ENCODE data around the gene IGFLR1. TPM values are rescaled to one million over a fixed set of nuclear protein-coding genes. Genes with fewer than 3 reads are reported as not detected.
A peak's percentile ranks its signal among the peaks of the same experiment; 100 is the strongest.

Gene IGFLR1
- total RNA-seq, 1 donor, result 0.43 TPM

DNA sequence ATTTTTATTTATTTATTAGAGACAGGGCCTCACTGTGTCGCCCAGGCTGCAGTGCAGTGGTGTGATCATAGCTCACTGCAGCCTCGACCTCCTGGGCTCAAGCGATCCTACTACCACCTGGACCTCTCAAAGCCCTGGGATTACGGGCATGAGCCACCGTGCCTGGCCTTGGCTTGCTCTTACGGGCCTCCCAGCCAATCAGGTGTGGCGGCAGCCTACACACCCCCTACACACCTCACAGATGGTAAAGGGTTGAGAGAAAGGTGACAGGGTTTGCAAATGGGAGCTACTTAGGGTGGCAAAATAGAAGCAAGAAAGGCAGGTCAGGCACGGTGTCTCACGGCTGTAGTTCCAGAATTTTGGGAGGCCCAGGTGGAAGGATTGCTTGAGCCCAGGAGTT is 38.9 kb downstream of the IGFLR1 start:
- TF ChIP-seq, protein P1, sequence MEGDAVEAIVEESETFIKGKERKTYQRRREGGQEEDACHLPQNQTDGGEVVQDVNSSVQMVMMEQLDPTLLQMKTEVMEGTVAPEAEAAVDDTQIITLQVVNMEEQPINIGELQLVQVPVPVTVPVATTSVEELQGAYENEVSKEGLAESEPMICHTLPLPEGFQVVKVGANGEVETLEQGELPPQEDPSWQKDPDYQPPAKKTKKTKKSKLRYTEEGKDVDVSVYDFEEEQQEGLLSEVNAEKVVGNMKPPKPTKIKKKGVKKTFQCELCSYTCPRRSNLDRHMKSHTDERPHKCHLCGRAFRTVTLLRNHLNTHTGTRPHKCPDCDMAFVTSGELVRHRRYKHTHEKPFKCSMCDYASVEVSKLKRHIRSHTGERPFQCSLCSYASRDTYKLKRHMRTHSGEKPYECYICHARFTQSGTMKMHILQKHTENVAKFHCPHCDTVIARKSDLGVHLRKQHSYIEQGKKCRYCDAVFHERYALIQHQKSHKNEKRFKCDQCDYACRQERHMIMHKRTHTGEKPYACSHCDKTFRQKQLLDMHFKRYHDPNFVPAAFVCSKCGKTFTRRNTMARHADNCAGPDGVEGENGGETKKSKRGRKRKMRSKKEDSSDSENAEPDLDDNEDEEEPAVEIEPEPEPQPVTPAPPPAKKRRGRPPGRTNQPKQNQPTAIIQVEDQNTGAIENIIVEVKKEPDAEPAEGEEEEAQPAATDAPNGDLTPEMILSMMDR (IDR thresholded peaks at IDR 0.05; ENCODE audit: insufficient read depth, low read depth, low read length), result no peak
- no peak for DNase-seq (ENCODE audit: low read depth)
- no peak overlapping the region for H3K4me3 ChIP-seq (ENCODE audit: low read depth, low read length)

DNA sequence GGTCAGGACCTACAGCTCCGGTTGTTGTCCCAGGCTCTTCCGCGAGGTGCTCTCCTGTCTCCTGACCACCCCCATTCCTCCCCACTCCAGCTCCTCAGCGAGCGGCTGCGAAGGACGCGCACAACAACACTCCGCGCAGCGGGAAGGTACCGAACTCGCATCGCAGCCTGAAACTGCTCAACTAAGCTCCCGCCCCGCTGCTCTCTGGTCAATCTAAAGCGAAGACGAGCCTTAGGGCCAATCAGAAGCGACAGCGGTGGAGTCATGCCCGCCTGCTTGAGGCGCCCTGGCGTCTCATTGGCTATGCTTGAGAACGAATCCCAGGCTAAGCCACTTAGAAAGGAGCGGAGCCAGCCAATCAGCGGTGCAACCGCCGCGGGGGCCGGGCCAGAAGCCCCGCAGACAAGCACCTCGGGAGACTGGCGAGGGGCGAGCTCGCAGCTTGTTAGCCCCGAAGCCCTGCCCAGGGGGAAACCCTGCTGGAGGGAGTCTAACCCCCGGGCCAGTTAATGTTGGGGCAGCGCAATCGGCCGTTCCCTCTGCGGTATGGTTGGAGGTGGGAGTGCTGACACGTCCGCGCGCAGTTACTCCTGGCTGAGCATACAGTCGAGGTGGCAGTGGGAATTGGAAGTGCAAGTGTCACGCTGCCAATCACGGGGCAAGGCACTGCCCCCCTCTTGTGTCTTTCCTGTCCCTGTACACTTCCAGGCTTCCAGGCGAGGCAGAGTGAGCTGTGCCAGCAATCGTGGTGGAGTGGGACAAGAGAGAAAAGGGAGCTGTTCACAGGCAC is 39.8 kb downstream of the IGFLR1 start:
- peak overlapping the region; percentile 74 for H3K4me3 ChIP-seq (ENCODE audit: low read depth, low read length)
- DNase-seq (ENCODE audit: low read depth), result peak; percentile 98
- TF ChIP-seq, protein P1 (IDR thresholded peaks at IDR 0.05; ENCODE audit: insufficient read depth, low read depth, low read length), result no peak

DNA sequence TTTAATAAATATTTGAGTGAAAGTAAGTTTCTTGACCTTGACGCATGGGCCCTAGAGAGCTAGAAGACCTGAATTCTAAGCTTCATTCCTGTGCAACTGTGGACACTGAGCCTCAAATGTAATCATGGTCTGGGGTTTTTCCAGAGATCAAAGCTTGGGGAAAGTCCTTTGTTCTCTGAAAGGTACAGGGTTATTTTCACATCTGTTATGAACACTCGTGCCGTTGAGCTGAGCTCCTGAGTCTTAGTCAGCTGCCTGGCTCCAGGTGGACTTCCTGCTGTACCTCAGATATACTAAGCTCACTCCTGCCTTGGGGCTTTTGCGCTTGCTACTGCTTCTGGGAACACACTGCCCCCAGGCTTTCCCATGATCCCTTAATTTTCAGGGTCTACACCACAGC is 45.4 kb downstream of the IGFLR1 start:
- no peak overlapping the region for H3K4me3 ChIP-seq (ENCODE audit: low read depth, low read length)
- TF ChIP-seq, protein P1 (IDR thresholded peaks at IDR 0.05; ENCODE audit: insufficient read depth, low read depth, low read length), result no peak
- no peak for DNase-seq (ENCODE audit: low read depth)

DNA sequence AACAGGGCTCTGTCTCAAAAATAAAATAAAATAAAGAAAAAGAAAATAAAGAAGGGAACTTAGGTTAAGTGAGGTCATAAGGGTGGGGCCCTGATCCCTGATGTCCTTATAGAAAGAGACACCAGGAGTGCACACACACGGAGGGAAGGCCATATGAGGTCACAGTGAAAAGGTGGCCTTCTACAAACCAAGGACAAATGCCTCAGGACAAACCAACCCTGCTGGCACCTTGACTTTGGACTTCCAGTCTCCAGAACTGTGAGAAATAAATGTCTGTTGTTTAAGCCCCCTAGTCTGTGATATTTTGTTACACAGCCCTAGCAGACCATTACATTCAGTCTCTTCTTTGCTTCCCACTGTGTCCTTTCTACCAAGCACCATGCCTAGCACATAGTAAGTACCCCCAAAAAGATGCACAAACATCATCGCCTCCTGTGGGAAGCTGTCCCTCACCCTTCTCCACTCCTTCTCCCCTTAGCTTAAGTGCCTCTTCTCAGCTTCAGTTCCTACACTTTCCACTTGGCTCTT is 46.3 kb downstream of the IGFLR1 start:
- DNase-seq (ENCODE audit: low read depth), result no peak
- H3K4me3 ChIP-seq (ENCODE audit: low read depth, low read length), result no peak overlapping the region
- TF ChIP-seq, protein P1 (IDR thresholded peaks at IDR 0.05; ENCODE audit: insufficient read depth, low read depth, low read length), result no peak

DNA sequence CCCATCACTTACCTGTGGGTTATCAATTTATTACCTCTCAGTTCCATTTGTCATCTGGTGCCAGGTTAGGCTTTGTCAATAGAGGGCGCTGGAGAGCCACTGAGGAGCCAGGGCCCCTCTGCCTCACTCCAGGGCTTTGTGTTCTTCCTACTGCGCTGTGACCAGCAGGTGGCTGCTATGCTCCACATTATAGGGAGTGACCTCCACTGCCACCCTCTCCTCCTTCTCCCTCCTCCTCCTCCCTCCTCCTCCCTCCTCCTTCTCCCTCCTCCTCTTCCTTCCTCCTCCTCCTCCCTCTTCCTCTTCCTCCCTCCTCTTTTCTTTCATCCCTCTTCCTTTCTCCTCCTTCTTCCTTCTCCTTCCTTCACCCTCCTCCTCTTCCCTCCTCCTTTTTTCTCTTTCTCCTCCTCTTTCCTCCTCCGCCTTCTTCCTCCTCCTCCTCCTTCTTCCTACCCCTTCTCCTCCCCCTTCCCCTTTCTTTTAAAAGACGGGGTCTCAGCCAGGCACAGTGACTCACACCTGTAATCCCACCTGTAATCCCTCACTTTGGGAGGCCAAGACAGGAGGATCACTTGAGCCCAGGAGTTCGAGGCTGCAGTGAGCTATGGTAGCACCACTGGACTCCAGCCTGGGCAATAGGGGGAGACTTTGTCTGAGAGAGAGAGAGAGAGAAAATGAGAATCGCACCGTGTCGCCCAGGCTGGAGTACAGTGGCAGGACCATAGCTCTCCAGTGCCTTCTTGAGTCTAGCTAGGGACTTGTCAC is 48.2 kb downstream of the IGFLR1 start:
- DNase-seq (ENCODE audit: low read depth), result peak; percentile 83
- TF ChIP-seq, protein P1 (IDR thresholded peaks at IDR 0.05; ENCODE audit: insufficient read depth, low read depth, low read length), result peak; percentile 100
- H3K4me3 ChIP-seq (ENCODE audit: low read depth, low read length), result no peak overlapping the region

DNA sequence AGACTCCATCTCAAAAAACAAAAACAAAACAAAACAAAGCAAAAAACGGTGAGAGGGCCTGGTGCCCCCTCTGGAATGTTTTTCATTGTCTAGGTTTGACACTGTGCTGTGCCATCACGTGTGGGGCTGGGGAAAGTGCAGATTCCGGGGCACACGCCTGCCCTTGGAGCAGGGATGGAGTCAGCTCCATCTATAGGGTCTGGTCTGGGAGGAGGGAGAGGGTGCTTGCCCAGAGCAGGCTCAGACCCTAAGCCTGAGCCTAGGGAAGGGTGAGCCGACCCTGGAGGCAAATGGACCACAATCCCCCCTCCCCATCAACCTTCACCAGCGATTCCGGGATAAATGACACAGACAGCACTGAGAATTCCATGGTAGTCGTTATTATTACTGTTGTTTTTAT is 48.8 kb downstream of the IGFLR1 start:
- TF ChIP-seq, protein P1 (IDR thresholded peaks at IDR 0.05; ENCODE audit: insufficient read depth, low read depth, low read length), result no peak
- no peak overlapping the region for H3K4me3 ChIP-seq (ENCODE audit: low read depth, low read length)
- DNase-seq (ENCODE audit: low read depth), result no peak
